ENCODE results near the gene PTGES3.

GRCh38 chr12:56695327-56696101 is 7.4 kb upstream of the PTGES3 start:
- TF ChIP-seq CTCF (IDR thresholded peaks at IDR 0.05 in 4 of 5, conservative IDR thresholded peaks at IDR 0.05 in 1 of 5) (no peak), POLR2A (IDR thresholded peaks at IDR 0.05) (no peak)
